BLaER1 treated with 17β-estradiol and CSF1 and Interleukin-3, amounts not matched to agents 10 nM and 100 nM (cell line): ENCODE measurements around the gene DPCD.
"Not testable (repeated sequence)": the region's sequence is repeated elsewhere in the genome, so short reads cannot be mapped to it uniquely, and the experiment has no call there.

Experiments
- H3K27ac ChIP-seq, 11 experiments: shearing (Covaris generic); formaldehyde crosslinking; 2 replicates each; pipeline ENCODE4 v1.8.1; 2022
- H3K27me3 ChIP-seq, 11 experiments: shearing (Covaris generic); formaldehyde crosslinking; 2 replicates each; pipeline ENCODE4 v1.8.1; 2022
- H3K36me3 ChIP-seq, 11 experiments: shearing (Covaris generic); formaldehyde crosslinking; 2 replicates each; pipeline ENCODE4 v1.8.1; 2022
- H3K4me1 ChIP-seq, 10 experiments: shearing (Covaris generic); formaldehyde crosslinking; 2 replicates each; pipeline ENCODE4 v1.8.1; 2022
- H3K4me2 ChIP-seq, 11 experiments: shearing (Covaris generic); formaldehyde crosslinking; 2 replicates each; pipeline ENCODE4 v1.8.1; 2022
- H3K4me3 ChIP-seq, 10 experiments: shearing (Covaris generic); formaldehyde crosslinking; 2 replicates each; pipeline ENCODE4 v1.8.1; 2022
- H3K9ac ChIP-seq, 11 experiments: shearing (Covaris generic); formaldehyde crosslinking; 2 replicates each; pipeline ENCODE4 v1.8.1; 2022
- H3K9me3 ChIP-seq, 11 experiments: shearing (Covaris generic); formaldehyde crosslinking; replicated peaks in 1 of 11; 2 replicates each; pipeline ENCODE4 v1.8.1; 2022
- H4K20me1 ChIP-seq, 11 experiments: shearing (Covaris generic); formaldehyde crosslinking; 2 replicates each; pipeline ENCODE4 v1.8.1; 2022
- Cebpa-rat ChIP-seq, 11 experiments: shearing (Covaris generic); IDR thresholded peaks; 2 replicates each; pipeline ENCODE4 v1.8.1; 2022

The DPCD gene

GRCh38 chr10:101577121-101577871, 10.8 kb upstream of the DPCD start:
- no peak overlapping the region for H3K27ac ChIP-seq

DNA sequence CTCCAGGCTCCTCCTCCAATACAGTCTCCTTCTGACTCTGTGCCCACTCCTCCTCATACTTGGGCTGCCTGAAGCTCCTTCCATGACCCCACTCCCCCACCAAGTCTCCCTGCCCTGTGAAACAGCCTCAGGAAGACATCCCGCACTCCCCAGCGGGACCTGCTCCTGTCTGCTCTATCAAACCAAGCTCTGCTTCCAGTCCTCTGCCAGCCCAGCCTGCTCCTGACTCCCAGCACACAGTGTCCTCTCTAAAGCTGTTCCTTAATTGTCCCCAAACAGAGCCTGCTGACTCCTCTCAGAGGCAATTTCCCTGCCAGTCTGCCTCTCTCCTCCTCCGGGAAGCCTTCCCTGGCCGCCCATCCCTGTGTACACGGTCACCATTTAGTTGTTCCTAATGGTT, 9.9 kb upstream of the DPCD start:
- Histone ChIP-seq H3K4me2 (no peak overlapping the region), H3K4me1 (no peaks in the 10 kb centered on the region; a peak in 1 of 20 replicates), H3K9ac (no peak overlapping the region), H3K27me3 (no peaks in the 10 kb centered on the region), H4K20me1 (peaks cover 0 to 17% (median 0%) of the 10 kb centered on the region in 11 experiments; a peak in 3 of 22 replicates), H3K4me3 (no peak overlapping the region), H3K9me3 (peaks cover 0 to 2% (median 0%) of the 10 kb centered on the region in 11 experiments; a peak in 3 of 22 replicates), H3K27ac (no peak overlapping the region), H3K36me3 (peaks cover 0 to 49% (median 4%) of the 10 kb centered on the region in 11 experiments; a peak in 7 of 22 replicates)
- TF ChIP-seq Cebpa-rat (IDR thresholded peaks at IDR 0.05), result no peak

More at GRCh38 chr10:101577121-101577871, 10.8 kb upstream of the DPCD start:
- Histone ChIP-seq H3K9me3 (peaks cover 0 to 10% (median 4%) of the 10 kb centered on the region in 11 experiments; a peak in 7 of 22 replicates), H4K20me1 (peaks cover 0 to 17% (median 0%) of the 10 kb centered on the region in 11 experiments; a peak in 3 of 22 replicates), H3K4me3 (no peak overlapping the region), H3K9ac (no peak overlapping the region), H3K36me3 (peaks cover 0 to 40% (median 0%) of the 10 kb centered on the region in 11 experiments; a peak in 5 of 22 replicates), H3K27me3 (no peaks in the 10 kb centered on the region), H3K4me1 (no peaks in the 10 kb centered on the region; a peak in 1 of 20 replicates), H3K4me2 (no peak overlapping the region)
- no peak for TF ChIP-seq Cebpa-rat (IDR thresholded peaks at IDR 0.05)

DNA sequence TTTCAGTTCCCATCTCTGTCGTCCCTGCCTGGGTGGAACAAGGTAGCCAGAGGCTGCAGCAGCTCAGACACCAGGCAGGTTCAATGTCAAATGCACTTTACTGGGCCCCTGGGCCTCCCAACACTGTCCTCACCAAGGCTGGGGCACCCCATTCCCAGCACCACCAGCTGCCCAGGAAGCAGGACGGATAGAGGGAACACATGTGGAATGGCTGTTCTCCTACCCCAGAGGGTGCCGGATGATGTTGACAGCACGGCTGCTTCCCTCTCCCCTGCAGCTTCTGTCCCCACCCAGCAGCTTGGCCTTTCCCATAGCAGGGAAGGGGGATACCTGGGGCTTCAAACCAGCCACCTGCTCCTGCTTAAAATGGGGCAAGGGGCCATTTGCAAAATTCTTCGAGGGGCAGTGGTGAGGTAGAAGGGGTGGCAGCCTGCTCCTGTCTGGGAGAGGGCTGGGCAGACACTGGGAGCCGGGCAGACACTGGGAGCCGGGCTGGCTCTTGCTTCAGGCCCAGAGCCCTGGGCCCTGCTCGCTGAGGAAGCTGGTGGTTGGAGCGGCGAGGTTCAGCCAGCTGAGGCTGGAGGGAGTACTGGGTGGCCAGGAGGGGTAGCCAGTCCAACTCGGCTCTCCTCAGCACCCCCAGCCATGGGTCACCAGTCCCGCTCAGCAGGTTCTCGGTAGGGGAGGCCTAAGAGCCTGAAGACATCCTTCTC, 9.2 kb upstream of the DPCD start:
- Histone ChIP-seq H3K9me3 (no peaks in the 10 kb centered on the region), H3K27ac (no peak overlapping the region), H3K36me3 (peaks cover 0 to 56% (median 5%) of the 10 kb centered on the region in 11 experiments; a peak in 7 of 22 replicates), H3K4me3 (no peak overlapping the region), H3K27me3 (no peaks in the 10 kb centered on the region), H3K4me1 (no peaks in the 10 kb centered on the region; a peak in 1 of 20 replicates), H3K4me2 (no peak overlapping the region), H3K9ac (no peak overlapping the region), H4K20me1 (peaks cover 0 to 17% (median 0%) of the 10 kb centered on the region in 11 experiments; a peak in 3 of 22 replicates)
- no peak for TF ChIP-seq Cebpa-rat (IDR thresholded peaks at IDR 0.05)

GRCh38 chr10:101579516-101579870, 8.6 kb upstream of the DPCD start:
- no peaks in the 10 kb centered on the region for H3K27me3 ChIP-seq
- no peaks in the 10 kb centered on the region for H3K9me3 ChIP-seq
- H3K4me2 ChIP-seq, result no peak overlapping the region
- no peak overlapping the region for H3K4me3 ChIP-seq
- H3K4me1 ChIP-seq, result no peaks in the 10 kb centered on the region; a peak in 1 of 20 replicates
- H3K9ac ChIP-seq, result no peak overlapping the region; a peak in 1 of 22 replicates
- peaks cover 0 to 17% (median 0%) of the 10 kb centered on the region in 11 experiments; a peak in 3 of 22 replicates for H4K20me1 ChIP-seq
- H3K36me3 ChIP-seq, result peaks cover 0 to 60% (median 8%) of the 10 kb centered on the region in 11 experiments; a peak in 8 of 22 replicates
- no peak for TF ChIP-seq Cebpa-rat (IDR thresholded peaks at IDR 0.05)
- H3K27ac ChIP-seq, result no peak overlapping the region

DNA sequence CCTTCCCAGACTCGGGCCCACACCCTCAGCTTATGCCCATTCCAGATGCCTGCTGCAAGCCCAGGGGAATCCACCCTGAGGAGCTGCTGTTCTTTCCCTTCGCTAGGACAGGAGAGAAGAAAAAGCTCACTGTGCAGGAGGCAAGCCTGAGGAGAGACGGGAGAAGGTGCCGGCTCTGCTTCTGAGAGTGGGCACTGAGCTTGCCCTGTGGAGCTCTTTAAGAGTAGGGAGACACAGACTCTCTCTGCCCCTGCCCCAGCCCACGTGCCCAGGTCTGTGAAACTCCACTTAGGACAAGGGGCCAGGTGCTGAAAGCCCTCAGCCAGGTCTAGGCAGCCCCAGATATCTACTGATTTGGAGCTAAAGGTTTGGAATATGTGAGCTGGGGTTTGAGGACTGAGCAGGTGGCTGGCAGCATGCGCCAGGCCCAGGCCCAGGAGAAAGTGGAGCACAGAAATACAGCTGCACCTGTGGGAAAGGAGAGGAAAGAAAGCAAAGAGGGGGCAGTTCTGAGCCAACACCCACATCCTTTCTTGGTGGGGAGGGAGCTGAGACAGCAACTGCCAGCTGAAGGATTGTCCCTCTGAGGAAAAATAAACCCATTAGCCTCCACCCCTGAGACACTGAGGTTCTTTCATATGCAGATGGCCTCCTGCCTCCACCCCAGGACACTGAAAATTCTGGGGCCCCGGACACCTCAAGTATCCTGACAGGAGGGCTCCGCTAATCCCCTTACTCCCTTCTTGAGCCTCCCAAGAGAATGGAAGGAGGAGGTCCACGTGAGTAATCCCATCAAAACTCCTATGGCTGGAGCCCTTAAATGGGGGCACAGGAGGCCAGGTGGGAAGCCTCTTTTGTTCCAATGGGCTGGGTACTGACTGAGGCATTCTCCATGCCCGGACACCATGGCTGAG, 7.4 kb upstream of the DPCD start:
- H3K9me3 ChIP-seq, result no peaks in the 10 kb centered on the region
- H3K9ac ChIP-seq, result peak overlapping the region in 1 of 11 experiments; percentile 18; a peak in 1 of 22 replicates
- no peaks in the 10 kb centered on the region for H3K27me3 ChIP-seq
- peaks cover 0 to 69% (median 8%) of the 10 kb centered on the region in 11 experiments; a peak in 8 of 22 replicates for H3K36me3 ChIP-seq
- no peak overlapping the region for H3K4me3 ChIP-seq
- no peak overlapping the region for H3K4me2 ChIP-seq
- no peaks in the 10 kb centered on the region; a peak in 1 of 20 replicates for H3K4me1 ChIP-seq
- no peak overlapping the region for H3K27ac ChIP-seq
- peaks cover 0 to 17% (median 0%) of the 10 kb centered on the region in 11 experiments; a peak in 2 of 22 replicates for H4K20me1 ChIP-seq
- TF ChIP-seq Cebpa-rat (IDR thresholded peaks at IDR 0.05), result no peak

DNA sequence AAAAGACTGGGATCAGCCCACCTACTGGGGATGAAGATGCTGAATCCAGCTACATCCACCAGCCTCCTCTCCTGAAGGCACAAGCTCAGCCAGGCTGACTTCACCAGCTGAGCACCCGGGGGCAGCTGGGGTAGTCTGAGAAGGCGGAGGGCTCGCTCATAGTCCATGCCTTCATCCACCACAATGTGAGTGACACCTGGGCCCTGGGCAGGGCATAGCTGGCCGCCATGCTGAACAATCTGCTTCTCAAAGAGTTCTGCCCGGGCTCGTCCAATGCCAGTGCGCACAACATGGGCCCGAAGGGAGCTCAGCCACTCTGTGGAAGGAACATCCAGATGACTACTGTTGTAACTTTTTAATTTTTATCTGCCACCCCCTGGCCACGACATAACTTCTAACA, 2.3 kb upstream of the DPCD start:
- peaks cover 10 to 22% (median 19%) of the 10 kb centered on the region in 10 experiments; a peak in 18 of 20 replicates for H3K4me1 ChIP-seq
- peaks cover 0 to 11% (median 0%) of the 10 kb centered on the region in 11 experiments; a peak in 5 of 22 replicates for H3K9me3 ChIP-seq
- peaks cover 17 to 35% (median 27%) of the 10 kb centered on the region in 11 experiments for H3K27me3 ChIP-seq
- peaks cover 0 to 6% (median 0%) of the 10 kb centered on the region in 11 experiments; a peak in 1 of 22 replicates for H4K20me1 ChIP-seq
- no peak overlapping the region for H3K4me3 ChIP-seq
- peaks cover 0 to 42% (median 8%) of the 10 kb centered on the region in 11 experiments; a peak in 7 of 22 replicates for H3K36me3 ChIP-seq
- no peak overlapping the region for H3K27ac ChIP-seq
- H3K4me2 ChIP-seq, result no peak overlapping the region
- no peak for TF ChIP-seq Cebpa-rat (IDR thresholded peaks at IDR 0.05)
- no peak overlapping the region for H3K9ac ChIP-seq

GRCh38 chr10:101588879-101589278, 758 bp downstream of the DPCD start:
- H3K27ac ChIP-seq, result no peak overlapping the region
- H3K4me2 ChIP-seq, result peak overlapping the region; percentile 70 to 89 (median 81)
- H3K4me3 ChIP-seq, result peak overlapping the region; percentile 57 to 79 (median 69); a peak in 19 of 20 replicates
- peaks cover 0 to 6% (median 0%) of the 10 kb centered on the region in 11 experiments; a peak in 1 of 22 replicates for H4K20me1 ChIP-seq
- peaks cover 19 to 39% (median 26%) of the 10 kb centered on the region in 10 experiments; a peak in 18 of 20 replicates for H3K4me1 ChIP-seq
- H3K27me3 ChIP-seq, result peaks cover 17 to 35% (median 27%) of the 10 kb centered on the region in 11 experiments
- H3K9me3 ChIP-seq, result peaks cover 0 to 11% (median 0%) of the 10 kb centered on the region in 11 experiments; a peak in 5 of 22 replicates
- peaks cover 0 to 13% (median 0%) of the 10 kb centered on the region in 11 experiments; a peak in 5 of 22 replicates for H3K36me3 ChIP-seq
- H3K9ac ChIP-seq, result peak overlapping the region in 2 of 11 experiments; percentile 65 to 68; a peak in 2 of 22 replicates
- no peak for TF ChIP-seq Cebpa-rat (IDR thresholded peaks at IDR 0.05)

DNA sequence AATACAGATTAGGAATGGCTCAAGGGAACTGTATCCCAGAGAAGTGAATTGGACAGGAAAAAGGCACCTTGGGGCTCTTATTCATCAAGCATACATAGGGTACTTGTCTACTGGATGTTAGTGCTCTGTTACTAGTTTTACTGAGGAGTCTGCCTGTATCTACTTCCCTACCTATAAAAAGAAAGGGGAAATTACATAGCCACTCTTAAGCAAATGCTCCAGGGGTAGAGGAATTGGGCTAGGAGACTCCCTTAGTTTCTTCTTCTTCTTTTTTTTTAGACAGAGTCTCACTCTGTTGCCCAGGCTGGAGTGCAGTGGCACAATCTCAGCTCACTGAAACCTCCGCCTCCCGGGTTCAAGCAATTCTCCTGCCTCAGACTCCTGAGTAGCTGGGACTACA, 5.2 kb downstream of the DPCD start:
- H3K4me3 ChIP-seq, H4K20me1 ChIP-seq, H3K9ac ChIP-seq, H3K27ac ChIP-seq, H3K9me3 ChIP-seq, H3K36me3 ChIP-seq: not testable (repeated sequence)
- peak overlapping the region in 7 of 11 experiments; percentile 30 to 84 (median 82); a peak in 13 of 22 replicates for H3K4me2 ChIP-seq
- H3K4me1 ChIP-seq, result peaks cover 7 to 32% (median 19%) of the 10 kb centered on the region in 10 experiments; a peak in 17 of 20 replicates
- H3K27me3 ChIP-seq, result peaks cover 8 to 17% (median 14%) of the 10 kb centered on the region in 11 experiments
